Stimulated activated CD4-positive, alpha-beta T cell treated with anti-CD3 and anti-CD28 coated beads, Interleukin-2, amount 100 ng/mL, for 24 hours (primary cell): Measurements from ENCODE around the gene ACTR3.
A peak's percentile ranks its signal among the peaks of the same experiment; 100 is the strongest.
"Not testable (repeated sequence)": the region's sequence is repeated elsewhere in the genome, so short reads cannot be mapped to it uniquely, and the experiment has no call there.

Experiments used
- DNase-seq, 2 donors: peaks; one replicate each; pipeline ENCODE4 v3.0.0-alpha.2; 2020

The ACTR3 gene

GRCh38 chr2:113889471-113890252 is at the start of gene ACTR3:
ACTR3 (plus strand) TSS chr2:113890089; CDS start chr2:113890280, 191 bp downstream.
- DNase-seq: peak; percentile 99

GRCh38 chr2:113840518-113840917 is 49.4 kb upstream of the ACTR3 start:
- DNase-seq: no peak

GRCh38 chr2:113842919-113843736 is 46.8 kb upstream of the ACTR3 start:
- DNase-seq: no peak

- DNase-seq: not testable (repeated sequence)
Measured at GRCh38 chr2:113843737-113844050, 46.2 kb upstream of the ACTR3 start.

GRCh38 chr2:113845261-113845660 is 44.6 kb upstream of the ACTR3 start:
- DNase-seq: no peak

- not testable (repeated sequence) for DNase-seq
Measured at GRCh38 chr2:113845796-113846195, 44.1 kb upstream of the ACTR3 start.

GRCh38 chr2:113846429-113846828 is 43.5 kb upstream of the ACTR3 start:
- DNase-seq: no peak

GRCh38 chr2:113847144-113847543 is 42.7 kb upstream of the ACTR3 start:
- DNase-seq: no peak

GRCh38 chr2:113848758-113849415 is 41.0 kb upstream of the ACTR3 start:
- DNase-seq: peak; percentile 22 to 28

- DNase-seq: no peak
Measured at GRCh38 chr2:113850687-113851086, 39.2 kb upstream of the ACTR3 start.

- DNase-seq: no peak
Measured at GRCh38 chr2:113851640-113852039, 38.2 kb upstream of the ACTR3 start.

- DNase-seq: no peak
Measured at GRCh38 chr2:113854208-113854607, 35.7 kb upstream of the ACTR3 start.

GRCh38 chr2:113854970-113855740 is 34.7 kb upstream of the ACTR3 start:
- DNase-seq: no peak

- no peak for DNase-seq
Measured at GRCh38 chr2:113857464-113857863, 32.4 kb upstream of the ACTR3 start.

GRCh38 chr2:113858764-113859163 is 31.1 kb upstream of the ACTR3 start:
- no peak for DNase-seq

- no peak for DNase-seq
Measured at GRCh38 chr2:113861740-113862139, 28.1 kb upstream of the ACTR3 start.

GRCh38 chr2:113863144-113863543 is 26.7 kb upstream of the ACTR3 start:
- no peak for DNase-seq

GRCh38 chr2:113867571-113867970 is 22.3 kb upstream of the ACTR3 start:
- DNase-seq: no peak

- no peak for DNase-seq
Measured at GRCh38 chr2:113869253-113869652, 20.6 kb upstream of the ACTR3 start.

GRCh38 chr2:113872201-113872600 is 17.7 kb upstream of the ACTR3 start:
- DNase-seq: no peak

GRCh38 chr2:113873867-113874266 is 16.0 kb upstream of the ACTR3 start:
- no peak for DNase-seq

GRCh38 chr2:113875135-113875534 is 14.8 kb upstream of the ACTR3 start:
- DNase-seq: no peak
